ENCODE results near the gene ACSS3.

DNA sequence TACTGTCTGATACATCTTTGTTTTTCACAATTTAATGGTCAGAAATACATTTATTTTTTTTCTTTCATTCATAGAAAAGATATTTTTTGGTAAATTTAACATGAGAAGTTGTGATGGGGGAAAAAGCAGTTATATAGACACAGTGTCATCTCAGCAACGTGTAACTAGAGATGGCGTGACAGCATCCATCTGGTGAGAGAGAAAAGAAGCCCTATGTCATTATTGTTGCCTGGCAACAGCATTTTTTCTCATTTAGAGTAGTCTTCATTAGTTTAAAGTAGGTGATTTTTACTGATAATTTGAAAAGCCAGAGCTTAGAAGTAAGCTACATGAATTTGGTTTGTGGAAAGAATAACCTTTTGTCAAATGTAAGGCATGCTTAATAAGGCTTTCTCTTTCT is 128.6 kb downstream of the ACSS3 start:
- TF ChIP-seq, protein P1, sequence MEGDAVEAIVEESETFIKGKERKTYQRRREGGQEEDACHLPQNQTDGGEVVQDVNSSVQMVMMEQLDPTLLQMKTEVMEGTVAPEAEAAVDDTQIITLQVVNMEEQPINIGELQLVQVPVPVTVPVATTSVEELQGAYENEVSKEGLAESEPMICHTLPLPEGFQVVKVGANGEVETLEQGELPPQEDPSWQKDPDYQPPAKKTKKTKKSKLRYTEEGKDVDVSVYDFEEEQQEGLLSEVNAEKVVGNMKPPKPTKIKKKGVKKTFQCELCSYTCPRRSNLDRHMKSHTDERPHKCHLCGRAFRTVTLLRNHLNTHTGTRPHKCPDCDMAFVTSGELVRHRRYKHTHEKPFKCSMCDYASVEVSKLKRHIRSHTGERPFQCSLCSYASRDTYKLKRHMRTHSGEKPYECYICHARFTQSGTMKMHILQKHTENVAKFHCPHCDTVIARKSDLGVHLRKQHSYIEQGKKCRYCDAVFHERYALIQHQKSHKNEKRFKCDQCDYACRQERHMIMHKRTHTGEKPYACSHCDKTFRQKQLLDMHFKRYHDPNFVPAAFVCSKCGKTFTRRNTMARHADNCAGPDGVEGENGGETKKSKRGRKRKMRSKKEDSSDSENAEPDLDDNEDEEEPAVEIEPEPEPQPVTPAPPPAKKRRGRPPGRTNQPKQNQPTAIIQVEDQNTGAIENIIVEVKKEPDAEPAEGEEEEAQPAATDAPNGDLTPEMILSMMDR (IDR thresholded peaks at IDR 0.05): no peak
- no peak for TF ChIP-seq POLR2AphosphoS5 (IDR thresholded peaks at IDR 0.05)

All from breast epithelium (tissue), 3 donors.